ACC112 (cell line): ENCODE data around the gene SGTB.
"Not testable (repeated sequence)": the region's sequence is repeated elsewhere in the genome, so short reads cannot be mapped to it uniquely, and the experiment has no call there.

Experiments
- H2AFZ ChIP-seq: fragments of 200-600 bp; sonication (generic); one replicate; pipeline ENCODE4 v1.6.0; 2017; ENCODE audit warnings: antibody characterized with exemption, low read length; ENCODE audit not compliant: unreplicated experiment
- H3K27ac ChIP-seq: fragments of 200-600 bp; sonication (generic); 2 replicates; pipeline ENCODE4 v1.5.1; 2014; ENCODE audit warnings: low read depth, mild to moderate bottlenecking, antibody characterized with exemption, low read length, moderate library complexity
- H3K27me3 ChIP-seq: fragments of 200-600 bp; sonication (generic); 2 replicates; pipeline ENCODE4 v1.6.1; 2014; ENCODE audit warnings: mild to moderate bottlenecking, antibody characterized with exemption, low read length, moderate library complexity, mixed read lengths; ENCODE audit not compliant: insufficient read depth
- H3K36me3 ChIP-seq: fragments of 200-600 bp; sonication (generic); 2 replicates; pipeline ENCODE4 v1.6.1; 2016; ENCODE audit warnings: mild to moderate bottlenecking, antibody characterized with exemption, low read length, moderate library complexity, mixed read lengths; ENCODE audit not compliant: insufficient read depth
- H3K4me1 ChIP-seq: fragments of 200-600 bp; sonication (generic); one replicate; pipeline ENCODE4 v1.6.1; 2016; ENCODE audit warnings: low read length, mixed read lengths; ENCODE audit not compliant: insufficient read depth, unreplicated experiment, control insufficient read depth
- H3K4me3 ChIP-seq: fragments of 200-600 bp; sonication (generic); 2 replicates; pipeline ENCODE4 v1.5.1; 2014; ENCODE audit warnings: mild to moderate bottlenecking, low read depth, low read length
- H3K79me2 ChIP-seq: fragments of 200-600 bp; sonication (generic); one replicate; pipeline ENCODE4 v1.6.0; 2016; ENCODE audit warnings: low read length; ENCODE audit not compliant: control insufficient read depth, unreplicated experiment, insufficient read depth

Gene SGTB

DNA sequence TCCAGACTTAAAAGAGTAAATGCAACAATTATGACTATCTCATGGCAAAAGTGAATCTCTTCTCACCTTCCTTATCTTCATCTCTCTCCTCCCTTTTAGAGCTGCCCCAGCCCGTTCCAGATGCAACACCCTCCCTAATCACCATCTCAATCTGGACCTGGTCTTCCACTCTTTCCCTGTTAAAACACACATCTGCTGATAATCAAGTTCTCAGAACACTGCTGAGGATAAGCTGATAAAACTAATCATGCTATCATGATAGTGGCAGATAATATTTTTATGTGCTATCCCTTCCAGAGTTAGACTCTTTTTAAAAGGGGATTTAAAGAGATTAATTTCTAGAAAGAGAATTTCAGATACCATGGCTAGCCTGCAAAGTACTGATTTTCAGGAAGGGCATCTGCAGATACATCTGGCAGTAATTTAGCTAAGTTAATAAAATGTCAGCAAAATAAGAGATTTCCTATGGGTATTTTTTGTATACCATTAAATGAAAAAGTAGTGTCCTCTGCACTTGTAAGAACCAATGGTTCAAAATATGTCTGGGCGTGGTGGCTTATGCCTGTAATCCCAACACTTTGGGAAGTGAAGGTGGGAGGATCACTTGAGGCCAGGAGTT is 17.2 kb downstream of the SGTB start:
- Histone ChIP-seq H3K36me3 (0 out of 2 replicates have a peak, but pooled peaks cover 12% of the 10 kb centered on the region), H3K27me3 (no peaks in the 10 kb centered on the region), H3K27ac (no peak overlapping the region), H2AFZ (no peak overlapping the region), H3K4me3 (no peak overlapping the region), H3K79me2 (no peaks in the 10 kb centered on the region), H3K4me1 (no peaks in the 10 kb centered on the region)

DNA sequence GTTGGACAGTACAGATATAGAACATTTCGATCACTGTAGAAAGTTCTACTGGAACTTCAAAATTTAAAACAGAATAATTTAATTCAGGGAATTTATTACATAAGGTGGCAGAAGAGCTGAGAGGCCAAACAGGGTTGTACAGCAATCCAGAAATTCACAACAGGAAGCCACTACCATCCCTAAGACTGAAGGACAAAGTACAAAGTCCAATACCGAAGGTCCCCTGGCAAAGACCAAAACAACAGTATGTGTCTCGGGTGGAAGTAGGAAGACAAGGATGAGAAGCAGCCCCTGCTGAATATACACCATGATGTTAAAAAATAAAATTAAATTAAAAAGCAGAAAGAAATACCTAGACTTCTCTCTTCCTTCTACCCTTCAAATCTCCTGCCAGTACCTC is 19.9 kb downstream of the SGTB start:
- no peaks in the 10 kb centered on the region for H3K4me1 ChIP-seq
- no peaks in the 10 kb centered on the region for H3K27me3 ChIP-seq
- no peaks in the 10 kb centered on the region for H3K79me2 ChIP-seq
- H3K27ac ChIP-seq, result no peak overlapping the region
- H3K4me3 ChIP-seq, result no peak overlapping the region
- H3K36me3 ChIP-seq, result 0 out of 2 replicates have a peak, but pooled peaks cover 21% of the 10 kb centered on the region
- H2AFZ ChIP-seq, result no peak overlapping the region

DNA sequence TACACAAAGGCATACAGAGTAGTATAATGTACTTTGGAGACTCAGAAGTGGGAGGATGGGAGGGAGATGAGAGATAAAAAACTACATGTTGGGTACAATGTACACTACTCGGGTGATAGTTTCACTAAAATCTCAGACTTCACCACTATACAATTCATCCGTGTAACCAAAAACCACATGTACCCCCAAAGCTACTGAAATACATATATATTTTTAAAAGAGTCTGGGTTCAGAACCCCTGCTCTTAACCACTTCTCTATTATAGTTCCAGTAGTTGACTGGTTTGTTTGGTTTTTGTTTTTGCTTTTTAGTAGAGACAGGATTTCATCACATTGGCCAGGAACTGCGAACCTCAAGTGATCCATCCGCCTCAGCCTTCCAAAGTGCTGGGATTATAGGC is 22.6 kb downstream of the SGTB start:
- H3K4me1 ChIP-seq, result no peaks in the 10 kb centered on the region
- no peak overlapping the region for H3K4me3 ChIP-seq
- H3K27ac ChIP-seq, result no peak overlapping the region
- no peaks in the 10 kb centered on the region for H3K27me3 ChIP-seq
- H3K79me2 ChIP-seq, result no peaks in the 10 kb centered on the region
- no peak overlapping the region for H2AFZ ChIP-seq
- 0 out of 2 replicates have a peak, but pooled peaks cover 18% of the 10 kb centered on the region for H3K36me3 ChIP-seq

DNA sequence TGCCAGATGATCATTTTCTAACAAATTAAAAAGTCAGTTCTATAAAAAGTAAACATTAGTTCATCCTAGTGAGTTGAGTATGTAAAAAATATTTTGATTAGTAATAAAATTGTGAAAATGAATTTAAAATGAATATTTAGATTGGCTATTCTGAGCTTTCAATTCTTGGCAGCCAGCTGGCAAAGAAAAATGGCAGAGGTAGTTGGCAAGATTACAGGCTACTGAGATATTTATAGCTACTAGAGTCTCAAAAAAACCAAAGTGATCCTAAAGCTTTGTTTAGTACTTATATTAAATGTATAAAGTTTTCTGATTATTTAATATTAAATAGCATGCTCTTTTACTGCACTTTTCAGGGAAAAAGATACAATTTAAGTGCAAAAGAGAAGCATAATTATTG is 25.0 kb downstream of the SGTB start:
- Histone ChIP-seq H3K36me3 (0 out of 2 replicates have a peak, but pooled peaks cover 11% of the 10 kb centered on the region), H3K4me1 (no peaks in the 10 kb centered on the region), H2AFZ (no peak overlapping the region), H3K27me3 (no peaks in the 10 kb centered on the region), H3K4me3 (no peak overlapping the region), H3K79me2 (no peaks in the 10 kb centered on the region), H3K27ac (no peak overlapping the region)

DNA sequence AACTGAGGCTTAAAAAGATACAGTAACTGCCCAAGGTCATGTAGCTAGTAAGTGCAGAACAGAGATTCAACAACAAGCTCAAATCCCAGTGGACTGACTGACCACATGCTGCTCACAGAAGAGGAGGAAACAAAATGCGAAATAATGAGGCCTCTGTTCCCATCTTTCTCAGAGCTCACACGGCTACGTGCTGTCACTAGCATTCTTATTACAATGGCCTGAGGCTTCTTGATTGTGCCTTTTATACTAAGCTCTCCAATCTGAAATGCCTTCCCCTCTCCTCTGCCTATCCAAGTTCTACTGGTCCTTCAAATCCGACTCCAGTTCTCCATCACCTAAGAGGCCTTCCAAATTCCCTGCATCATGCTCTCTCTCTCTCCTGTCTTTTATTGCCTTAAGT is 26.0 kb downstream of the SGTB start:
- Histone ChIP-seq H2AFZ (no peak overlapping the region), H3K36me3 (0 out of 2 replicates have a peak, but pooled peaks cover 13% of the 10 kb centered on the region), H3K4me3 (no peak overlapping the region), H3K27ac (no peak overlapping the region), H3K4me1 (no peaks in the 10 kb centered on the region), H3K79me2 (no peaks in the 10 kb centered on the region), H3K27me3 (no peaks in the 10 kb centered on the region)

DNA sequence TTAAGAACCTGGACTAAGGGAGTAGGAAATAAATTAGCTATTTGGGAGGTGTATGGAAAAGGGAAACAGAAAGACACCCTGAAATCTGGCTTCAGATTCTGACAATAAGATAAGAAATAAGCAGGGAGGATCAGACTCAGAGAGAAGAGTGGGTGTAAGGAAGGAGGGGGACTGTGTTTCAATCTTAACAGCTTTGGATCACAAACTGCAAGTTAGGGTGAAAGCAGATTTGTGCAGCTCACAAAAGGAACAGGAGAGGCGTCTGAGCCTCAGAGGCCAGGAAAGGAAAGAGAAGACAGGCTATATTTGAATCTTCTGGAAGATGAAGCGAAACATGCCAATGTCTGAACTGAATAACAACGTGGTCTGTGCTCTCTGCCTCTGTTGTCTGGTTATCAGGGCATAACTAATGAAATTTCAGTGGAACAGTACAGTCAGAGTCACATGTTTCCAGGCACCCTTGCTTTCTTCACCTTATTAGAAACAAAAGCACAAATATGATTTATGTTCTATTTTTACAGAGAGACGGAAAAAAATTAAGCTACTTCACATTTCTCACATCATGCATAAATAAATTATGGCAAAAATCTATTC is 26.6 kb downstream of the SGTB start:
- Histone ChIP-seq H3K4me1 (no peaks in the 10 kb centered on the region), H3K36me3 (0 out of 2 replicates have a peak, but pooled peaks cover 13% of the 10 kb centered on the region), H3K79me2 (no peaks in the 10 kb centered on the region), H3K27ac (no peak overlapping the region), H3K4me3 (no peak overlapping the region), H2AFZ (no peak overlapping the region), H3K27me3 (no peaks in the 10 kb centered on the region)

DNA sequence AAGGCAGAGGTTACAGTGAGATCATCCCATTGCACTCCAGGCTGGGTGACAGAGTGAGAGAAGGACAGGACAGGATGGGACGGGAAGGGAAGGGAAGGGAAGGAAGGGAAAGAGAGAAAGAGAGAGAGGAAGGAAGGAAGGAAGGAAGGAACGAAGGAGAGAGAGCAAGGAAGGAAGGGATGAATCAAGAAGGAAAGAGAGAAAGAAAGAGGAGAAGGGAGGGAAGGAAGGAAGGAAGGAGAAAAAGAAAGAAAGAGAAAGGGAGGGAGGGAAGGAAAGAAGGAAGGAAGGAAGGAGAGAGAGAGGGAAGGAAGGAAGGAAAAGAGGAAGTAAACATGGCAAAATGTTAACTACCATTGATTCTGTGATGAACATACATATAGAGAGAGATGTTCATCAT is 28.8 kb downstream of the SGTB start:
- Histone ChIP-seq H3K79me2 (no peaks in the 10 kb centered on the region), H2AFZ (no peak overlapping the region), H3K27ac (no peak overlapping the region), H3K27me3 (no peaks in the 10 kb centered on the region), H3K4me1 (no peaks in the 10 kb centered on the region), H3K4me3 (no peak overlapping the region), H3K36me3 (peaks cover 6% of the 10 kb centered on the region; the same call in 1 of the 2 replicates)

DNA sequence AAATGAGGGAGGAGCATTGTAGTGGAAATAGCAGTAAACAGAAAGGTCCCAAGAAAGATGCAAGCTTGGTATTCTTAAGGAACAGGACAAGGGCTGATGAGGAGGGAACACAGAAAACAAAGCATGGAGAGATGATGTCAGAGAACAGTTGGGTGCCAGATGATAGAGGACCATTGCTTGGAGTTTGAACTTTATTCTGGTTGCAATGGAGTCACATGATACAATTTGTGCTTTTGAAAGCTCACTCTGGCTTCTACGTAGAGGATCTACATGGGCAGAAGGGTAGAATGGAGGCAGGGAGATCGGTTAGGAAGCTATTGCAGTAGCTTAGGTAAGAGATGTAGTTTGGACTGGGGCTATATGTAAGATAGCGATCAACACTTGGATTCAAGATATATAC is 39.8 kb downstream of the SGTB start:
- Histone ChIP-seq H3K27me3 (no peaks in the 10 kb centered on the region), H2AFZ (no peak overlapping the region), H3K79me2 (peaks cover 4% of the 10 kb centered on the region), H3K4me1 (no peaks in the 10 kb centered on the region), H3K36me3 (peaks cover 9% of the 10 kb centered on the region), H3K27ac (no peak overlapping the region), H3K4me3 (no peak overlapping the region)

DNA sequence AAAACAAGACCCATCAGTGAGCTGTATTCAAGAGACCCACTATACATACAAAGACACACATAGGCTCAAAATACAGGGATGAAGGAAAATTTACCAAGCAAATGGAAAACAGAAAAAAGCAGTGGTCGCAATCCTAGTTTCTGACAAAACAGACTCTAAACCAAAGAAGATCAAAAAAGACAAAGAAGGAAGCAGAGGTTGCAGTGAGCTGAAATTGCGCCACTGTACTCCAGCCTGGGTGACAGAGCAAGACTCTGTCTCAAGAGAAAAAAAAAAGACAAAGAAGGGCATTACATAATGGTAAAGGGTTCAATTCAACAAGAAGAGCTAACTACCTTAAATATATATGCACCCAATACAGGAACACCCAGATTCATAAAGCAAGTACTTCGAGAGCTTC is 45.9 kb downstream of the SGTB start:
- not testable (repeated sequence) for H3K27me3 ChIP-seq, H3K4me3 ChIP-seq, H3K27ac ChIP-seq, H3K36me3 ChIP-seq, H2AFZ ChIP-seq, H3K79me2 ChIP-seq
- H3K4me1 ChIP-seq, result peaks cover 15% of the 10 kb centered on the region

DNA sequence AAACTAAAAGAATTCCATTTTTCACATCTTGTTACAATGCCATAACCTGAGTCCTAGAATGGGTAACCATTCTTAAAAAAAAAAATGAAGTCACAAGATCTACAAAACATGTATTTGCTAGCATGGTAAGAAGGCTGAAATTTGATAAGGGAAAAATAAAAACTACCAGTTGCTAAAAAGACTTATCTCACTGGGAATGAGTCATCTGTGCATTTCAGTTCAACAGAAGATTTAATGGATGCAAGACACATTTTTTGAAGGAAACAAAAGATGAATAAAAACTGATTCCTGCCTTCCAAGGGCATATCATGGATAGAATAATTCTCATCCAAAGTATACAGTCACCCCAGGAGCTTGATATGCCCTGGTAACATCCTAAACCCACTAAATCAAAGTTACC is 47.2 kb downstream of the SGTB start:
- Histone ChIP-seq H3K36me3 (peaks cover 10% of the 10 kb centered on the region; the same call in 1 of the 2 replicates), H3K27me3 (no peaks in the 10 kb centered on the region), H3K79me2 (peaks cover 4% of the 10 kb centered on the region), H3K4me1 (peaks cover 15% of the 10 kb centered on the region), H2AFZ (no peak overlapping the region), H3K4me3 (no peak overlapping the region), H3K27ac (no peak overlapping the region)

DNA sequence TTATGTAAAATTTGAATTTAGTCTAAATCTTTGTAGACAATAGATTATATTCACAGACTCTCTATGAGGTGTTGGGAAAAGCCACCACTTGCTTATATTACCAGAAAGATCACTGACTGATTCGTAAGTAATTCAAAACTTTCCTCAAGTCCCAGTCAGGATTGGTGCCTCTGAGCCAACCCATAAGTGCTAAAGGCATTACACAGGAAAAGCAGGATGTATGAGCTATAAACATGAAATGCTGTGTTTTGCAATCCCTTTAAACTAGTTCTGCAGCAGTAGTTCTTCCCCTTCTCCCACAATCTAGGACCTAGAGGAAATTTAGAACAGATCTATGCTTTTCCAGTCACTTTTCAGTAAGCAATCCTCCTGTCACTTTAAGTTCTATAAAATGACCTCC is 49.1 kb downstream of the SGTB start:
- Histone ChIP-seq H3K36me3 (peaks cover 12% of the 10 kb centered on the region; the same call in 1 of the 2 replicates), H3K79me2 (peaks cover under 1% of the 10 kb centered on the region), H3K4me1 (peaks cover 15% of the 10 kb centered on the region), H3K4me3 (no peak overlapping the region), H3K27ac (no peak overlapping the region), H2AFZ (no peak overlapping the region), H3K27me3 (no peaks in the 10 kb centered on the region)
